Central memory CD8-positive, alpha-beta T cell (primary cell): ENCODE data around the gene ACSL5.

Source experiments
- ATAC-seq: fragments of 150-1000 bp; cut with Tn5 transposase; replicated peaks from 2 replicates; pipeline ENCODE4 v1.10.0; 2022; ENCODE audit warnings: mild to moderate bottlenecking, moderate FRiP score, moderate number of reproducible peaks; ENCODE audit not compliant: poor library complexity, severe bottlenecking; ENCODE audit errors: extremely low read depth
- DNase-seq, 2 donors: peaks; one replicate each; pipeline ENCODE4 v3.0.0; 2021; ENCODE audit warnings: low spot score in 2 of 2
- H3K27ac Mint-ChIP-seq: one replicate; pipeline ENCODE4 v1.8.0; 2022; ENCODE audit warnings: low read depth, mild to moderate bottlenecking, moderate library complexity, mixed read lengths
- H3K27me3 Mint-ChIP-seq: one replicate; pipeline ENCODE4 v1.8.0; 2022; ENCODE audit warnings: mixed read lengths
- H3K36me3 Mint-ChIP-seq: one replicate; pipeline ENCODE4 v1.8.0; 2022; ENCODE audit warnings: mild to moderate bottlenecking, moderate library complexity, mixed read lengths; ENCODE audit not compliant: insufficient read depth
- H3K4me1 Mint-ChIP-seq: one replicate; pipeline ENCODE4 v1.8.0; 2022; ENCODE audit warnings: mixed read lengths
- H3K4me3 Mint-ChIP-seq: one replicate; pipeline ENCODE4 v1.8.0; 2022; ENCODE audit warnings: mild to moderate bottlenecking, moderate library complexity, mixed read lengths
- H3K9me3 Mint-ChIP-seq: one replicate; pipeline ENCODE4 v1.8.0; 2022; ENCODE audit warnings: mixed read lengths

ACSL5 gene

DNA sequence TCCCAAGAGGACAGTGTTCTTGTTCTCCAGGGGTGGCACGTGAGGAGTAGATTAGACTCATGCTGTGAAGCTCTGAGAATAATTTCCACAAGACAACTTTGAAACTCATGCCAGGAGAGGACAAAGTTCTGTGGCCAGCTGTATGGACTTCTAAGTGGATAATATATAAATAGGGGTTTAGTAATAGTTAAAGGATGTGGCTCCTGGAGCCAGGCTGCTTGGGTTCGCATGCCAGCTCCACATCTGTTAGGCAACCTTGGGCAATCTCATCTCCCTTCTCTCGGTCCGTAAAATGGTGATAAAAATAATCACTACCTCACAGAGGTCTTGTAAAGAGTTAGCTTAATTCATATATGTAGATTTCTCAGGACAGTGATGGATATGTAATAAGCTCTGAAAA lies 35.8 kb downstream of the ACSL5 start:
- ATAC-seq, result no peak
- Mint-ChIP-seq H3K36me3 (peaks cover 66% of the 10 kb centered on the region), H3K9me3 (no peaks in the 10 kb centered on the region), H3K27me3 (no peaks in the 10 kb centered on the region), H3K4me1 (no peaks in the 10 kb centered on the region), H3K27ac (no peak overlapping the region), H3K4me3 (no peak overlapping the region)
- DNase-seq, result no peak

DNA sequence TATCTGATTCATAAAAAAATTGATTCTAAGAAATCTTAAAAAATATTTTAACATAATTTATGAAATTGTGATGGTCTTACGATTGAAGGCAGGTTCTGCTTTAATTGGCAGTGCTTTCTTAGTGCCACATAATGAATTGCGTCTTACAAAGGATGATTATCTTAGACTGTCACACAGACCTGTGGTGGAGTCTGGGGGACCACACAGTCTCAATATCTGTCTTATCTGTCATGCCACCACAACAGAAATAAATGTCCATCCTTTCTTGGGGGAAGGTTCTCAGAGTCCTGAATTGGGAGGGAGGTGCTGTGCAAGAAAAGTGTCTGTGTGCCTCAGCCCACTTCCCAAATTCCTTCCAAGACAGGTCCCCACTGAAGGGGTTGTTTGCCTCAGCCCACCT lies 38.8 kb downstream of the ACSL5 start:
- Mint-ChIP-seq H3K36me3 (peaks cover 73% of the 10 kb centered on the region), H3K27me3 (no peaks in the 10 kb centered on the region), H3K27ac (no peak overlapping the region), H3K9me3 (no peaks in the 10 kb centered on the region), H3K4me1 (peaks cover 9% of the 10 kb centered on the region), H3K4me3 (no peak overlapping the region)
- no peak for ATAC-seq
- no peak for DNase-seq

DNA sequence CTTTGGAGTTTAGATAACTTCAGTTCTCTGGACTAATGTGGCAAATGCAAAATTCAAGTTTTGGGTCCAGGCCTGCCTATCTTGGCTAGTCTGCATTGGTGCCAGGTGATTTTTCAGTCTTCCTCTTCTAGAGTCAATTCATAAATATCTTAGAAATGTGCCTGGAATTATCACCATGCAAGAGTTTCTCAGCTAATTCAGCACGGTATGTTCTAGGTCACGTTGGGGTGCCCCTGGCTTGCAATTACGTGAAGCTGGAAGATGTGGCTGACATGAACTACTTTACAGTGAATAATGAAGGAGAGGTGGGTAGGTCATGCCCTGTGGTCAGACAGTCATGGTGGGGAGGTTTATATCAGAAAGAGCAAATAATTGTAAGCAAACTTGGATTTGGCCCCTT lies 47.8 kb downstream of the ACSL5 start:
- no peak for ATAC-seq
- H3K9me3 Mint-ChIP-seq, result no peaks in the 10 kb centered on the region
- H3K4me1 Mint-ChIP-seq, result no peaks in the 10 kb centered on the region
- no peak for DNase-seq
- H3K36me3 Mint-ChIP-seq, result peaks cover 62% of the 10 kb centered on the region
- no peak overlapping the region for H3K4me3 Mint-ChIP-seq
- H3K27me3 Mint-ChIP-seq, result no peaks in the 10 kb centered on the region
- no peak overlapping the region for H3K27ac Mint-ChIP-seq

DNA sequence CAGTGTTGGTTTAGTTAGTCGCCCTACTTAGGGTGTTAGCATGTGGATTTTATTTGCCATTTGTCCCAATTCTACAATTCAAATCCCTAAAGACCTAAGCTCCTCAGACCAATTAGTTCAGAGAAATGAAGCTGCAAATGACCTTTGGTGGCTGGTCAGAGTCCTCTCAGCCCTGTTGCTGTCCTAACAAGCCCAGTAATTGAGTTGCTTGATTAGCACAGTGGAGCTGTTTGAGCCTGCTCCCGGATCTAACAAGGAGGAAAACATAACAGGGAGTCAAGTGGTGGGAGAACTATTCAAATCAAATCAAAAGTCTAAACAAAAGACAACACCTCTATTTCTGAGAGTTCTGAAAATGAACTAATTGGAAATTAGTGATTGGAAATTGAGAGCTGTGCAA lies 50.7 kb downstream of the ACSL5 start:
- H3K4me1 Mint-ChIP-seq, result peaks cover 6% of the 10 kb centered on the region
- H3K4me3 Mint-ChIP-seq, result no peak overlapping the region
- H3K27ac Mint-ChIP-seq, result no peak overlapping the region
- no peaks in the 10 kb centered on the region for H3K9me3 Mint-ChIP-seq
- peaks cover 70% of the 10 kb centered on the region for H3K36me3 Mint-ChIP-seq
- DNase-seq (no peak), ATAC-seq (no peak)
- no peaks in the 10 kb centered on the region for H3K27me3 Mint-ChIP-seq

DNA sequence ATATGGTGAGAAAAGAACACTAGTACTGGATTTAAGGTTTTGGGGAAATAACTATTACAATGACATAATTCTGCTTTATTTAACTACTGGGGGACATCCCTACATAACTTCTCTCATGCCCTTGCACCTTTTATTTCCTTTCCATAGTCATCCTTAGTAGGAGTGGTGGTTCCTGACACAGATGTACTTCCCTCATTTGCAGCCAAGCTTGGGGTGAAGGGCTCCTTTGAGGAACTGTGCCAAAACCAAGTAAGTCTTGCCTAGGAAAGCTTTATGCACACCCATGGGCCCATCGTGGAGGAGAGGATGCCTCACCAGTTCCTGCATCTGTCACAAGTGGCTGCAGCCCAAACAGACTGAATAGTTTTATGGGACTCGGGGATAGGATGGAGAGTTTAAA lies 52.2 kb downstream of the ACSL5 start:
- no peak overlapping the region for H3K4me3 Mint-ChIP-seq
- peaks cover 63% of the 10 kb centered on the region for H3K36me3 Mint-ChIP-seq
- H3K27ac Mint-ChIP-seq, result no peak overlapping the region

DNA sequence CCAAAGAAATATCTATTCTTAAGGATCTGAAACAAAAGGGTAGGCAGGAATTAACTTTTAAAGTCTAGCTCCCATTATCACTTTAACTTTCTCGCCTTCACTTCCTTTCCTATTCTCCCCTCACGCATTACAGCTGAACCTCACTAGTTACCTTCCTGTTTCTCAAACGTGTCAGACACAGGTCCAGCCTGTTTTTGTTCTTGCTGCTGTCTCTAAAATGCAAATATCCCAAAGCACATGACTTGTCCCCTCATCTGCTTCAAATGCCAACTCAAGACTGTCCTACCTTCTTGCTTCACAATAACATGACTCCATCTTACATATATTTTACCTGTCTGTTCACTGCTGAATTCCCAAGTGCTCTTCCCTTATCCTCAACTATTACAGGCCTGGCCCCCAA lies 55.2 kb downstream of the ACSL5 start:
- ATAC-seq, result peak; percentile 54
- Mint-ChIP-seq H3K4me1 (peaks cover 6% of the 10 kb centered on the region), H3K27me3 (no peaks in the 10 kb centered on the region), H3K4me3 (no peak overlapping the region), H3K36me3 (peaks cover 59% of the 10 kb centered on the region), H3K27ac (peak overlapping the region; percentile 63), H3K9me3 (no peaks in the 10 kb centered on the region)
- DNase-seq, result no peak

More for the DNA sequence above, 52.2 kb downstream of the ACSL5 start:
- ATAC-seq (no peak), DNase-seq (no peak)
- Mint-ChIP-seq H3K4me1 (peaks cover 6% of the 10 kb centered on the region), H3K9me3 (no peaks in the 10 kb centered on the region), H3K27me3 (no peaks in the 10 kb centered on the region)

DNA sequence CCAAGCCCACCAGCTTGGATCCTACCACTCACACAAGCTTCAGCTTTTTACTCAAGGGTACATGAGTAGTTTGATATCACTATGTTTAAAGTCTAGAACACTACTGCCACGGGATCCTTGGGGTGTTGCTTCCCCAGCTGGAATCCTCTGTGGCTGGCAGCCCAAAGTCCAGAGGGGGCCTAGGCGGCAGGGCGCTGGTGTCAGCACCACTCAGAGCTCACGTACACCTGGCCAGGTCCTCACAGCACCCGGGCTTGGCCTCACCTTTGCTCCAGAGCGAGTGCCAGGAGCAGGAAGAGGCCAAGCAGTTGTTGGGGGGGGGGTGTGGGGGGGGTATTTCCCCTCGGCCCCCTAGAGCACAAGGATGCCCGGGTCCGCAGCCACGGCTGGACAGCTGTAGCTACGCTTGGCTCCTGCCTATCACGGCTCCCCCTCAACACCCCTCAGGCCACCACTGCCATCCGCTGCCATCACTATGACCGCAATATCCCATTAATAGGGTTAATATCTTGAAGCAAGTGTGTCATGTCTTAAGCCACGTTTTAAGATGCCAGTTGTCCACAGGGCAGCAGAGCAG lies 55.8 kb downstream of the ACSL5 start:
- H3K27me3 Mint-ChIP-seq, result no peaks in the 10 kb centered on the region
- no peak overlapping the region for H3K4me3 Mint-ChIP-seq
- ATAC-seq, result no peak
- DNase-seq, result no peak
- H3K4me1 Mint-ChIP-seq, result peaks cover 6% of the 10 kb centered on the region
- H3K27ac Mint-ChIP-seq, result peak overlapping the region; percentile 63
- peaks cover 55% of the 10 kb centered on the region for H3K36me3 Mint-ChIP-seq
- H3K9me3 Mint-ChIP-seq, result no peaks in the 10 kb centered on the region

DNA sequence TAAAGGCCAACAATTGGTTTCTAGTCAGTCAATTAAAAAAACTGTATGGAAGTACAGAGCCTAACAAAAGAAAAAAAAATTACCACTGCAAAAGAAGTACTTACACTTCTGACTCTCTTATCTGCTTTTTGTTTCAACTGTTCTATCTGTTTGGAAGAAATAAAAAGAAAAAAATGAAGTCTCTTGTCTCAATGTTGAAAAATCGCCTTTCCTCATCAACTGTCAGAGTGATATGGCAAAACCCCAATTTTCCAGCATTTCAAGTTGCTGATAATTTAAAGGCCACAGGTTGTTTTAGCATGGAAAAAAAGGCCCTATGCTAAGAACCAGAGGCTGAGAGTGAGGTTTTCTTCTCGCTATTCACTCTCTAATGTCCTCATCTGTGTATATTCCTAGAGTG lies 59.2 kb downstream of the ACSL5 start:
- DNase-seq (no peak), ATAC-seq (no peak)
- Mint-ChIP-seq H3K4me1 (peaks cover 6% of the 10 kb centered on the region), H3K27ac (no peak overlapping the region), H3K36me3 (peaks cover 30% of the 10 kb centered on the region), H3K4me3 (no peak overlapping the region), H3K9me3 (no peaks in the 10 kb centered on the region), H3K27me3 (no peaks in the 10 kb centered on the region)

DNA sequence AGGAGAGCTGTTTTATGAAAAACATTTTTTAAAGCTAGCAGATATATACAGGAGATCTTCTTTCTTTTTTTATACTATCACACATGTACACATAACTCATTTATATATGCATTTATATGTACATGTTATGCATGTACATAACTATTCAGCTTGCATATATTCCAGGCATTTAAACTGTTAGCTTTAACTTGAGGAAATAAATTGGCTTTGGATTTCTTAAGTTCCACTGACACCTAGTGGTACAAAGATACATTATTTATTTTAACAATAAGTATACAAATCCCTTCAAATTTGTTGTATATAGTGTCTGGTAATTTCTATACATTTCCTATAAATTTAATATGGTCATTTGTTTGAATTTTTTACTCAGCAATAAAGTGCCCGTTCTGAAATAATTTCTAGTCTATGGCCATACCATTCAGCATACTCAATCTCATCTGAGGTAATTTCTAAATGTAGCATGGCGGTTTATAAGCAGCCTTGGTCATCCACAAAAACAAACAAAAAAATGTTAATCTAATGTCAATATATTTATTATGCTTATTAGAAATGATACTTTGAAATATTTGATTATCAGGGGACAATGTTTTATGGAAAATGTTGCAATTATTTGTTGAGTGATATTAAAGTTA lies 61.2 kb downstream of the ACSL5 start:
- no peak overlapping the region for H3K4me3 Mint-ChIP-seq
- DNase-seq (no peak), ATAC-seq (no peak)
- no peaks in the 10 kb centered on the region for H3K9me3 Mint-ChIP-seq
- H3K27ac Mint-ChIP-seq, result no peak overlapping the region
- no peaks in the 10 kb centered on the region for H3K4me1 Mint-ChIP-seq
- peaks cover 32% of the 10 kb centered on the region for H3K36me3 Mint-ChIP-seq
- no peaks in the 10 kb centered on the region for H3K27me3 Mint-ChIP-seq

DNA sequence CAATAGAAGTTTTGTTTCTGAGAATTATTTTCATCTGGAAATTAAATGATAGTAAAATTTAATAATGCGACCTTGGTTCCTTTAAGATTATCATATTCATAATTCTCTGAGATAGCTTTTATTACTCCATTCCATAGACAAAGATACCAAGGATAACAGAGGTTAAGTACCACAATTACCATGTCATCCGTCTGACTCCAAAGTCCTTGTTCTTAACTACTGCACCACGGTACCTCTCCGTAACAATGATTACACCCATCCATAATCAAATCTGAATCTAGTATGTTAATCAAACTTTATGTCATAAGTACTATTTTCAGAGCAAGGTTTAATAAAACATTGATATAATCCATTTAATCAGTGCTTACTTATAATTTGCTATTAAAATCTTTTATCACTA lies 64.4 kb downstream of the ACSL5 start:
- no peak for DNase-seq
- H3K9me3 Mint-ChIP-seq, result no peaks in the 10 kb centered on the region
- H3K27ac Mint-ChIP-seq, result no peak overlapping the region
- no peak overlapping the region for H3K4me3 Mint-ChIP-seq
- peaks cover 36% of the 10 kb centered on the region for H3K36me3 Mint-ChIP-seq
- no peak for ATAC-seq
- no peaks in the 10 kb centered on the region for H3K27me3 Mint-ChIP-seq
- peaks cover 15% of the 10 kb centered on the region for H3K4me1 Mint-ChIP-seq

DNA sequence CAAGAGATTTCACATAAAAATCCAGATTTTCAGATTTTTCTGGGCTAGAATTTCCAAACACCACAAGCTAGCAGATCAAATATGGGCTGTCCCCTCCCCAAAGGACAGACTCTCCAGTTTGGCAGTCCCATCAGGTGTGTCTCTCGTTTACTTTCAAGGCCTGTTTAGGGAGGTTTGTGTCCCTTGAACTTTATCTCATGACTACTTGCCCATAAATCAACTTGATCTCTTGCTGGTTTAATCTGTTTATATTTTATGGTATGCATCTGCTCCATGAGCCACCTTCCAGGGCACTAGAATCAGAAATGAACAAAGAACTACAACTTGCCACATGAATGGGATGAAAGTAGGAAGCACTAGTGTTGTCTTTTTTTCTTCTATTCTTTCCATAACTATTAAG lies 67.6 kb downstream of the ACSL5 start:
- peaks cover 36% of the 10 kb centered on the region for H3K4me1 Mint-ChIP-seq
- peaks cover 36% of the 10 kb centered on the region for H3K36me3 Mint-ChIP-seq
- no peak for DNase-seq
- no peaks in the 10 kb centered on the region for H3K9me3 Mint-ChIP-seq
- no peak for ATAC-seq
- H3K27me3 Mint-ChIP-seq, result no peaks in the 10 kb centered on the region
- no peak overlapping the region for H3K27ac Mint-ChIP-seq
- H3K4me3 Mint-ChIP-seq, result no peak overlapping the region

DNA sequence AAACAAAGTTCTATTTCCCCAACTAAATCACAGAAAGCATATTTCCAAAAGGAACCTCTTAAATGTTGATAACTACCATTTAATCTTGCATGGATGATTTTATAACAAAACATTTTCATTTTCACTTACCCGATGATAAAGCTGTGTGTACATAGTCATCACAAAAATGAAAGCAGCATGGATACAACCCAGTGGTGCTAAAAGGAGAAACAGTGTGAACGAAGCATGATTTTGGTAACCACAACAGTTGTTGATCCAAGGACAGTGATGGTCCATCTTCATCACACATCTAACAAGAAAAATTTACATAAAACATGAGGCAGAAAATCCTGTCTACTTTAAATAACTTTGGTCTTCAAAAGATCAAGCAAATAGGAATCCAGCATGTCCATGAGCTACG lies 68.1 kb downstream of the ACSL5 start:
- ATAC-seq, result no peak
- Mint-ChIP-seq H3K36me3 (peaks cover 41% of the 10 kb centered on the region), H3K4me1 (peaks cover 36% of the 10 kb centered on the region), H3K27ac (peak overlapping the region; percentile 62), H3K4me3 (no peak overlapping the region), H3K9me3 (no peaks in the 10 kb centered on the region), H3K27me3 (no peaks in the 10 kb centered on the region)
- DNase-seq, result no peak

DNA sequence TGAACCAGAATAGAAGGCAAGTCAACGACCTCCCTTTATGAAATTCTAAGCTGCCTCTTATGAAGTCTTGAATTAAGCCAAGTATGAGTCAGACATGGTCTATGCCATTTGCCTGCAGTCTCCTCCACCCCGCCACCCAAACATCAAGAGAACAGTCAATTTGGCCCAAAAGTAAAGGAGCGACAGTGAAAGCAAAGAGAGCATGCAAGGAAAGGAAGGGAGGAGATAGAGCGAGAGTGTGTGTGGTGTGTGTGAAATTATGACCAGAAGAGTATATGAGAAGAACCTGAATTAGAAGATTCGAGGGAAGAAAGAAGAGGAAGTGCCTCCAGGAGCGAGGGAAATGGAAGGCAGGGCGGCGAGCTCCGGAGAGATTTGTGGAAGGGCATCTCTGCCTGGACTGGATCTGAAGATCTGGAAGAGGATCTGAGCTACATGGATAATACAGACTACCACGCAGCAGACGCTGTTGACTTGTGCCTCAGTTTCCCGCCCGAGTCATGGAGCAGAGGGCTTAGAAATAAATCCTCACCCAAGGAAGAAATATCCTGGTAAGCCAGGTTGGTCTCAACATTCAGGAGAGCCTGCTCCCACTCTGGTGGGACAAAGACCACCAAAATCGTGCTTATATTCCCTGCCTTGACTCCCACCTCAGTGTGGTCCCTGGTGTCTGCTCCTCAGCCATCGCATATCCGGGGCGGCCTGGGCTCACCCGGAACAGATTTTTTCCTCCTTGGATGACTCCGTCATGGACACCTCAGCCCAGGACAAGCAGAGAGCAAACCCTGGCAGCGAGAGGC lies 72.3 kb downstream of the ACSL5 start:
- Mint-ChIP-seq H3K36me3 (peaks cover 32% of the 10 kb centered on the region), H3K9me3 (no peaks in the 10 kb centered on the region), H3K27me3 (no peaks in the 10 kb centered on the region), H3K4me1 (peaks cover 47% of the 10 kb centered on the region), H3K4me3 (peak overlapping the region; percentile 90), H3K27ac (peak overlapping the region; percentile 93)
- DNase-seq (no peak), ATAC-seq (peak; percentile 60)
